Esophagus muscularis mucosa (tissue), 4 donors: ENCODE results near the gene DSCAM. TPM values are rescaled to one million over a fixed set of nuclear protein-coding genes. Genes with fewer than 3 reads are reported as not detected.

Source experiments
- DNase-seq: peaks from one replicate; pipeline ENCODE4 v3.0.0-alpha.2; 2017; ENCODE audit errors: extremely low spot score
- H3K27ac ChIP-seq, 4 donors: fragments of 200-600 bp; sonication (generic); replicated peaks in 1 of 4; 1 replicate in 3 of 4; 2 replicates in 1 of 4; pipeline ENCODE4 v1.5.1; 2016 to 2019; ENCODE audit warnings: mild to moderate bottlenecking in 1 of 4
- H3K27me3 ChIP-seq, 4 donors: fragments of 200-600 bp; sonication (generic); one replicate each; pipeline versions ENCODE4 v1.5.1 to v1.6.0; 2016 to 2019
- H3K36me3 ChIP-seq, 4 donors: fragments of 200-600 bp; sonication (generic); one replicate each; pipeline ENCODE4 v1.5.1; 2016 to 2019
- H3K4me1 ChIP-seq, 4 donors: fragments of 200-600 bp; sonication (generic); one replicate each; pipeline ENCODE4 v1.5.1; 2016 to 2019
- H3K4me3 ChIP-seq, 4 donors: fragments of 200-600 bp; sonication (generic); 1 replicate in 2 of 4; 2 replicates in 2 of 4; pipeline ENCODE4 v1.5.1; 2016 to 2019; ENCODE audit warnings: mild to moderate bottlenecking in 4 of 4, moderate library complexity in 1 of 4
- H3K9me3 ChIP-seq, 4 donors: fragments of 200-600 bp; sonication (generic); 1 replicate in 3 of 4; 2 replicates in 1 of 4; pipeline ENCODE4 v1.5.1; 2016 to 2019
- CTCF ChIP-seq, 3 experiments: fragments of 200-600 bp in 2 of 3; fragments of 450-650 bp in 1 of 3; sonication (generic) in 2 of 3; IDR thresholded peaks; one replicate each; pipeline ENCODE4 v1.5.1; 2017 to 2019; ENCODE audit warnings: antibody characterized with exemption in 3 of 3, mild to moderate bottlenecking in 2 of 3, moderate library complexity in 1 of 3
- EP300 ChIP-seq: sonication (generic); formaldehyde crosslinking; IDR thresholded peaks from one replicate; pipeline ENCODE4 v1.6.1; 2017; ENCODE audit warnings: antibody characterized with exemption
- POLR2A ChIP-seq: fragments of 450-650 bp; IDR thresholded peaks from one replicate; pipeline ENCODE4 v1.6.1; 2017; ENCODE audit warnings: antibody characterized with exemption, moderate library complexity, mild to moderate bottlenecking, low read depth
- POLR2AphosphoS5 ChIP-seq, 2 donors: sonication (generic); formaldehyde crosslinking; IDR thresholded peaks; one replicate each; pipeline ENCODE4 v1.6.1; 2017; ENCODE audit warnings: antibody characterized with exemption in 2 of 2
- WGBS: methylation state at CpG from one replicate; pipeline ENCODE4 v1.1.5; 2018; 5-methylcytosine and 5-hydroxymethylcytosine counted together
- intact Hi-C: fragments of 100-400 bp; cut with DNase I; formaldehyde crosslinking; loops from one replicate; pipeline ENCODE4 v1.15.1; 2023
- total RNA-seq, 4 donors: library from RNA; depleted of rRNA; stranded (reverse); fragments of >200 nt; gene quantifications; one replicate each; pipeline versions ENCODE4 v1.1.0 to v1.2.1, GENCODE V29; 2016

Gene DSCAM
- total RNA-seq, 4 donors from 2014 or later: 0.06 to 0.42 (median 0.17) TPM; not detected in 1

- WGBS: 75% methylated on average over 4 of the region's 4 CpGs
Measured at GRCh38 chr21:40635391-40635790, 211.6 kb downstream of the DSCAM start.

GRCh38 chr21:40634141-40634540 lies 212.8 kb downstream of the DSCAM start:
- no peak for TF ChIP-seq CTCF (IDR thresholded peaks at IDR 0.05)
- no peak for TF ChIP-seq EP300
- no peak for TF ChIP-seq POLR2A
- no peak for TF ChIP-seq POLR2AphosphoS5 (IDR thresholded peaks at IDR 0.05)
- Histone ChIP-seq H3K9me3 (no peaks in the 10 kb centered on the region), H3K27me3 (no peaks in the 10 kb centered on the region), H3K27ac (no peak overlapping the region), H3K4me1 (no peaks in the 10 kb centered on the region), H3K4me3 (no peak overlapping the region), H3K36me3 (no peaks in the 10 kb centered on the region)
- intact Hi-C loops: no loop called here
- WGBS: 92% methylated on average over 6 of the region's 6 CpGs
- DNase-seq: no peak

More at GRCh38 chr21:40635391-40635790, 211.6 kb downstream of the DSCAM start:
- intact Hi-C loops: no loop called here
- H3K36me3 ChIP-seq: no peaks in the 10 kb centered on the region
- H3K27me3 ChIP-seq: peaks cover 0 to 6% (median 0%) of the 10 kb centered on the region in 4 donors
- H3K9me3 ChIP-seq: no peaks in the 10 kb centered on the region
- no peak for TF ChIP-seq POLR2AphosphoS5 (IDR thresholded peaks at IDR 0.05)
- no peak for TF ChIP-seq POLR2A
- no peak for TF ChIP-seq CTCF (IDR thresholded peaks at IDR 0.05)
- no peak for TF ChIP-seq EP300
- no peak for DNase-seq
- no peak overlapping the region for H3K27ac ChIP-seq
- H3K4me3 ChIP-seq: no peak overlapping the region
- no peaks in the 10 kb centered on the region for H3K4me1 ChIP-seq

GRCh38 chr21:40633048-40633447 lies 213.9 kb downstream of the DSCAM start:
- no peak for DNase-seq
- Histone ChIP-seq H3K4me1 (no peaks in the 10 kb centered on the region), H3K36me3 (no peaks in the 10 kb centered on the region), H3K27ac (no peak overlapping the region), H3K27me3 (no peaks in the 10 kb centered on the region), H3K4me3 (no peak overlapping the region), H3K9me3 (no peaks in the 10 kb centered on the region)
- TF ChIP-seq POLR2AphosphoS5 (IDR thresholded peaks at IDR 0.05) (no peak), POLR2A (no peak), EP300 (no peak), CTCF (IDR thresholded peaks at IDR 0.05) (no peak)
- intact Hi-C loops: no loop called here
- 85% methylated on average over 9 of the region's 9 CpGs for WGBS

GRCh38 chr21:40631211-40631610 lies 215.7 kb downstream of the DSCAM start:
- H3K27ac ChIP-seq: no peak overlapping the region
- intact Hi-C loops: no loop called here
- DNase-seq: no peak
- H3K36me3 ChIP-seq: no peaks in the 10 kb centered on the region
- WGBS: 74% methylated on average over 2 of the region's 2 CpGs
- H3K27me3 ChIP-seq: no peaks in the 10 kb centered on the region
- no peaks in the 10 kb centered on the region for H3K9me3 ChIP-seq
- H3K4me3 ChIP-seq: no peak overlapping the region
- H3K4me1 ChIP-seq: no peaks in the 10 kb centered on the region
- TF ChIP-seq CTCF (IDR thresholded peaks at IDR 0.05): no peak
- no peak for TF ChIP-seq POLR2AphosphoS5 (IDR thresholded peaks at IDR 0.05)
- TF ChIP-seq EP300: no peak
- no peak for TF ChIP-seq POLR2A

- Histone ChIP-seq H3K9me3 (no peaks in the 10 kb centered on the region), H3K27ac (no peak overlapping the region), H3K36me3 (no peaks in the 10 kb centered on the region), H3K4me1 (no peaks in the 10 kb centered on the region), H3K4me3 (no peak overlapping the region), H3K27me3 (no peaks in the 10 kb centered on the region)
- TF ChIP-seq POLR2A (no peak), EP300 (no peak), CTCF (IDR thresholded peaks at IDR 0.05) (no peak), POLR2AphosphoS5 (IDR thresholded peaks at IDR 0.05) (no peak)
- WGBS: 89% methylated on average over 3 of the region's 3 CpGs
- DNase-seq: no peak
- intact Hi-C loops: no loop called here
Measured at GRCh38 chr21:40625991-40626390, 221.0 kb downstream of the DSCAM start.
